ENCODE measurements around the gene TACO1. TPM values are rescaled to one million over a fixed set of nuclear protein-coding genes. Genes with fewer than 3 reads are reported as not detected.
A peak's percentile ranks its signal among the peaks of the same experiment; 100 is the strongest.

Gene TACO1
- total and polyA plus RNA-seq, 7 donors, result 11.2 to 50.9 (median 19.9) TPM

DNA sequence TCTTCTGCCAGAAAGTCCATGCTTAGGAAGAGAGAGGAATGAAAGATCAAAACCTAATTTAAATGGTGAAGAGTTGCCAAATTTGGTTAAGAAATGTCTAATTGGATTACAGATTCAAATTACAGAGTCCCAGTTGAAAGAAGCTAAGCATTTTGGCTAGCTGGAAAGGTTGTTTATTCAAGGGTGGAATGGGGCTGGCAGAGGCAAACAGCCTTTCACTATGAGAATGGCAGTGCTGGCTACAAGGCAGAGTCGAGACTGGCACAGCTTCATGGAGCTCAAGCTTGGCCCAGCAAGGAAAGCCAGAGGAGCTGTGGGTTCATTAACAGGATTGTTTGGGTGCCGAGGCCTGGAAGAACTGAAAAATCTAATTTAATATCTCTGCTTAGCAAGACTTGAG is 35.1 kb downstream of the TACO1 start:
- DNase-seq, result no peak
- intact Hi-C loops (cut with DNase I), result no loop called here
- peak overlapping the region; percentile 24 to 59 (median 52) for H3K27ac ChIP-seq
- TF ChIP-seq CTCF (IDR thresholded peaks at IDR 0.05), result no peak
- TF ChIP-seq POLR2A (IDR thresholded peaks at IDR 0.05), result no peak
- no peak for TF ChIP-seq EP300 (IDR thresholded peaks at IDR 0.05)
- TF ChIP-seq POLR2AphosphoS5 (IDR thresholded peaks at IDR 0.05), result no peak
- H3K4me1 ChIP-seq, result peaks cover 0 to 80% (median 62%) of the 10 kb centered on the region in 4 donors
- no peak overlapping the region for H3K4me3 ChIP-seq
- H3K9me3 ChIP-seq, result no peaks in the 10 kb centered on the region
- H3K27me3 ChIP-seq, result no peaks in the 10 kb centered on the region
- H3K36me3 ChIP-seq, result peaks cover 4 to 51% (median 11%) of the 10 kb centered on the region in 4 donors
- WGBS, 2 donors, result 91 to 97% methylated on average over 2 of the region's 2 CpGs

- TF ChIP-seq POLR2AphosphoS5 (IDR thresholded peaks at IDR 0.05) (no peak), POLR2A (IDR thresholded peaks at IDR 0.05) (no peak), EP300 (IDR thresholded peaks at IDR 0.05) (no peak), CTCF (IDR thresholded peaks at IDR 0.05) (no peak)
- 16 to 30% methylated on average over 1 of the region's 1 CpG for WGBS, 2 donors
- H3K4me1 ChIP-seq, result peaks cover 0 to 60% (median 50%) of the 10 kb centered on the region in 4 donors
- no peak overlapping the region for H3K27ac ChIP-seq
- no peaks in the 10 kb centered on the region for H3K27me3 ChIP-seq
- H3K4me3 ChIP-seq, result no peak overlapping the region
- intact Hi-C loops (cut with DNase I), result no loop called here
- no peaks in the 10 kb centered on the region for H3K9me3 ChIP-seq
- H3K36me3 ChIP-seq, result peaks cover 6 to 46% (median 12%) of the 10 kb centered on the region in 4 donors
- DNase-seq, result no peak
Observed at GRCh38 chr17:63639125-63639524, 38.4 kb downstream of the TACO1 start.

DNA sequence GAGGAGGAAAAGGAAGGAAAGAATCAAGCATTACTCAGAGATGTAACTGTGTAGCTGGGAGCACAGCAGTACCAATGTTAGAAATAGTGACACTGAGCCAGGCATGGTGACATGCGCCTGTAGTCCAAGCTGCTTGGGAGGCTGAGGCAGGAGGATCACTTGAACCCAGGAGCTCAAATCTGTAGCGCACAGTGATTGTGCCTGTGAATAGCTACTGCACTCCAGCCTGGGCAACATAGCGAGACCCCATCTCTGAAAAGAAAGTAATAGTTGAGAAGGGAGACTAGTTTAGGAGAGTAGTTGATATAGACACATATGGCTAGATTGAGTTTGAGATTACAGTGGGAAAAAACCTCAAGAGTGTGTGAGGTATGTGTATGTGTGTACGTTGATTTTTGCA is 39.3 kb downstream of the TACO1 start:
- H3K4me1 ChIP-seq, result peaks cover 0 to 50% (median 42%) of the 10 kb centered on the region in 4 donors
- H3K27ac ChIP-seq, result no peak overlapping the region
- 86 to 97% methylated on average over 4 of the region's 4 CpGs for WGBS, 2 donors
- H3K27me3 ChIP-seq, result no peaks in the 10 kb centered on the region
- DNase-seq, result no peak
- no peaks in the 10 kb centered on the region for H3K9me3 ChIP-seq
- TF ChIP-seq POLR2AphosphoS5 (IDR thresholded peaks at IDR 0.05), result no peak
- TF ChIP-seq CTCF (IDR thresholded peaks at IDR 0.05), result no peak
- no peak overlapping the region for H3K4me3 ChIP-seq
- intact Hi-C loops (cut with DNase I), result no loop called here
- peaks cover 6 to 38% (median 13%) of the 10 kb centered on the region in 4 donors for H3K36me3 ChIP-seq

- H3K27me3 ChIP-seq, result no peaks in the 10 kb centered on the region
- no peak overlapping the region for H3K4me3 ChIP-seq
- no peak for TF ChIP-seq CTCF (IDR thresholded peaks at IDR 0.05)
- no peak for TF ChIP-seq POLR2A (IDR thresholded peaks at IDR 0.05)
- no peak for TF ChIP-seq POLR2AphosphoS5 (IDR thresholded peaks at IDR 0.05)
- no peak for TF ChIP-seq EP300 (IDR thresholded peaks at IDR 0.05)
- no peaks in the 10 kb centered on the region for H3K9me3 ChIP-seq
- WGBS, 2 donors, result 85 to 91% methylated on average over 4 of the region's 4 CpGs
- no peak overlapping the region for H3K27ac ChIP-seq
- H3K36me3 ChIP-seq, result peaks cover 0 to 39% (median 10%) of the 10 kb centered on the region in 4 donors
- no peak for DNase-seq
- peaks cover 0 to 50% (median 38%) of the 10 kb centered on the region in 4 donors for H3K4me1 ChIP-seq
- intact Hi-C loops (cut with DNase I), result no loop called here
Observed at GRCh38 chr17:63641692-63642448, 41.2 kb downstream of the TACO1 start.

Measured in sigmoid colon (tissue), 7 donors.